Epithelial cell of proximal tubule (primary cell): ENCODE measurements around the gene TTLL11. TPM values are rescaled to one million over a fixed set of nuclear protein-coding genes. Genes with fewer than 3 reads are reported as not detected.

Source experiments
- DNase-seq: peaks from one replicate; pipeline ENCODE4 v3.0.0-alpha.2; 2011; ENCODE audit warnings: low read depth
- H3K4me3 ChIP-seq: 2 replicates; pipeline ENCODE4 v1.5.1; 2011; ENCODE audit warnings: low read depth, mild to moderate bottlenecking, low read length
- CTCF ChIP-seq: conservative IDR thresholded peaks from 2 replicates; pipeline ENCODE4 v1.5.1; 2012; ENCODE audit warnings: low read depth, mild to moderate bottlenecking, low read length
- total RNA-seq: library from RNA; depleted of rRNA; stranded (reverse); fragments of >200 nt; gene quantifications from 2 replicates; pipeline ENCODE4 v1.2.3, GENCODE V29; 2015

The TTLL11 gene
- total RNA-seq, 1 donor from 2014 or later = 0.75 TPM

- TF ChIP-seq CTCF = no peak
- no peak overlapping the region for H3K4me3 ChIP-seq
- no peak for DNase-seq
These were observed 10.9 kb upstream of the TTLL11 start for GRCh38 chr9:122103985-122104384.

- TF ChIP-seq CTCF = no peak
- no peak for DNase-seq
- no peak overlapping the region for H3K4me3 ChIP-seq
These were observed 9.0 kb upstream of the TTLL11 start for GRCh38 chr9:122102156-122102555.

- no peak for TF ChIP-seq CTCF
- H3K4me3 ChIP-seq = no peak overlapping the region
- DNase-seq = no peak
These were observed 7.6 kb upstream of the TTLL11 start for GRCh38 chr9:122100756-122101155.

- DNase-seq = no peak
- no peak overlapping the region for H3K4me3 ChIP-seq
- peak; percentile 83 for TF ChIP-seq CTCF
These were observed 6.3 kb upstream of the TTLL11 start for GRCh38 chr9:122099271-122099869.

- DNase-seq = no peak
- TF ChIP-seq CTCF = no peak
These were observed 4.7 kb upstream of the TTLL11 start for GRCh38 chr9:122097679-122098315.

GRCh38 chr9:122096620-122097415 is 3.7 kb upstream of the TTLL11 start:
- no peak overlapping the region for H3K4me3 ChIP-seq
- TF ChIP-seq CTCF = no peak
- DNase-seq = no peak

More at GRCh38 chr9:122097679-122098315, 4.7 kb upstream of the TTLL11 start:
- no peak overlapping the region for H3K4me3 ChIP-seq
